GM19397 (cell line): Measurements from ENCODE around the gene RFWD3.
A peak's percentile ranks its signal among the peaks of the same experiment; 100 is the strongest.

Experiments
- ATAC-seq: cut with Tn5 transposase; IDR thresholded peaks from one replicate; pipeline ENCODE4 v1.9.1; 2021; ENCODE audit warnings: mild to moderate bottlenecking, moderate library complexity; ENCODE audit not compliant: unreplicated experiment

Gene RFWD3, protein sequence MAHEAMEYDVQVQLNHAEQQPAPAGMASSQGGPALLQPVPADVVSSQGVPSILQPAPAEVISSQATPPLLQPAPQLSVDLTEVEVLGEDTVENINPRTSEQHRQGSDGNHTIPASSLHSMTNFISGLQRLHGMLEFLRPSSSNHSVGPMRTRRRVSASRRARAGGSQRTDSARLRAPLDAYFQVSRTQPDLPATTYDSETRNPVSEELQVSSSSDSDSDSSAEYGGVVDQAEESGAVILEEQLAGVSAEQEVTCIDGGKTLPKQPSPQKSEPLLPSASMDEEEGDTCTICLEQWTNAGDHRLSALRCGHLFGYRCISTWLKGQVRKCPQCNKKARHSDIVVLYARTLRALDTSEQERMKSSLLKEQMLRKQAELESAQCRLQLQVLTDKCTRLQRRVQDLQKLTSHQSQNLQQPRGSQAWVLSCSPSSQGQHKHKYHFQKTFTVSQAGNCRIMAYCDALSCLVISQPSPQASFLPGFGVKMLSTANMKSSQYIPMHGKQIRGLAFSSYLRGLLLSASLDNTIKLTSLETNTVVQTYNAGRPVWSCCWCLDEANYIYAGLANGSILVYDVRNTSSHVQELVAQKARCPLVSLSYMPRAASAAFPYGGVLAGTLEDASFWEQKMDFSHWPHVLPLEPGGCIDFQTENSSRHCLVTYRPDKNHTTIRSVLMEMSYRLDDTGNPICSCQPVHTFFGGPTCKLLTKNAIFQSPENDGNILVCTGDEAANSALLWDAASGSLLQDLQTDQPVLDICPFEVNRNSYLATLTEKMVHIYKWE

DNA sequence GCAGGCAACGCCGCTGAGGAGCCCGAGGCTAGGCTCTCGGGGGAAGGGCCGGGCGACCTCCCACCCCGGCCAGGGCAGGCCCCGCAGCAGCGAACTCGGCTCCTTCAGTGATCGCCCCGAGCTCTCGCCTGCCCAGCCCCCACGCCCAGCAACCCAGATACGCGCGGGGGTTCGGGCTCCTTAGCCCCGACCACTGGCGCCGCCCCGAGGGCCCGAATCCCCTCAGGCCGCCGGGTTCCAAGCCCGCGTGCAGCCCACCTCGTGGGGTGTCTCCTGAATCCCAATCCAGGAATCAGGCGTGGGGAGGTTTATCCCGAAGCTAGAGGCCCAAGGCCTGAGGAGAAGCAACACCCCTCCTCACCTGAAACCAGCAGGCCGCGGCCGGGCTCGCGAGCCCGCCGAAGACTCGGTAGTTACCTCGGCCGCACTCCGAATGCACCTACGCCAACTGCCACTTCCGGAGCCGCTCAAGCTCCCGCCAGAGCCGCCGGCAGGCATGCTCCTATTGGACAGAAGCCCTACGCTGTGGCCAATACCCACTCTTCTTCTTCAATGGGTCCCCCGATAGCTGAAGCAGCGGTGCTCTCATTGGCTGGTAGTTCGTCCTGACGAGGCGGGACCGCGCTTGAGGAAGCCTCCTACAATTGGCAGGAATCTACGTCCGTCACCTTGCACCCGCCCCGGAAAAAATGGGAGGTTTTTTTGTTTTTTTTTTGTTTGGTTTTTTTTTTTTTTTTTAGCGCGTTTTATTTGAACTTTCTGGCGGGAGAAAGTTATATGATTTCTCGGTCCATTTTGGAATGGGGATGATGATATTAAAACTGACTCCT lies at the start of gene RFWD3:
RFWD3 (minus strand) TSS at position 453 of the 830 bp plus-strand sequence. CDS start 5,428 bp downstream, outside the sequence.
- ATAC-seq, result peak; percentile 100

- ATAC-seq, result no peak
Observed at GRCh38 chr16:74716355-74716754, 49.7 kb upstream of the RFWD3 start.

- no peak for ATAC-seq
Observed at GRCh38 chr16:74713876-74714275, 47.2 kb upstream of the RFWD3 start.

GRCh38 chr16:74713325-74713724 lies 46.6 kb upstream of the RFWD3 start:
- no peak for ATAC-seq

GRCh38 chr16:74711938-74712337 lies 45.3 kb upstream of the RFWD3 start:
- ATAC-seq, result no peak

- ATAC-seq, result no peak
Observed at GRCh38 chr16:74710401-74710800, 43.7 kb upstream of the RFWD3 start.

GRCh38 chr16:74709441-74709877 lies 42.8 kb upstream of the RFWD3 start:
- ATAC-seq, result peak; percentile 85

GRCh38 chr16:74700438-74701225 lies 34.0 kb upstream of the RFWD3 start, which contains the start of gene MLKL:
MLKL (minus strand) TSS chr16:74700862; CDS start chr16:74695757, 5,105 bp downstream.
- peak; percentile 51 for ATAC-seq

DNA sequence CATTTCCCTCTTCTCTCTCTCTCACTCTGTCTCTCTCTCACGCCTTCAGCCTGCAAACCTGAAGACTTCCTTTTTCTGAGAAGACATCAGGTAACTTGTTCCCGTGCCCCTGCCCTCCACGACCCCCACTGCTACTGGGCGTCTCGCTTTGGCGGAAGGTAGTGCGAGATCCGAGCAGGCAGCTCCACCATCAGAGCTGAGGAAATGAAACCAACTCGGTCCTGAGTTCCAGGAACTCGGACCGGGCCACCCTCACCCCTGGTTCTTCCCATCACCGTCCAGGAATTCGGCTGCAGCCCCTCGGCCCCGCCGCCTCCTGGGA lies 33.4 kb upstream of the RFWD3 start:
- ATAC-seq, result peak; percentile 16

GRCh38 chr16:74699666-74700065 lies 33.0 kb upstream of the RFWD3 start:
- no peak for ATAC-seq

DNA sequence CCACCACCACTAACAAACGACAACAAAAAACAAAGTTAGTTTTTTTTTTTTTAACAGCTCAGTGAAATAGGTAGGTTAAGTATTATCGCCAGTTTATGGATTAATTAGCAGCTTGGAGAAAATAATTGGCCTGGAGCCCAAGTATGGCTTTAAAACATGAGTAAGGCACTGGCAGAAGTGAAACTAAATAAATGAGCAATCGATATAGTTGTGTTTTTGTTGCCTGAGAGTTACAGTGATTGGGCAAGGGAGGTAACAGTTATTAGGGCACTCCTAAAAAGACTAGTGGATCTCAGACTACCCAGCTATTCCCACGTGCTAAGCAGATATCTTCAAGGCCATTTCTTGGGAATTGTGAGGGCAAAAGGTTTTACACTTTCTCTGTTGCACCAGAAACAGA lies 31.5 kb upstream of the RFWD3 start:
- ATAC-seq, result no peak

GRCh38 chr16:74695450-74696422 lies 29.1 kb upstream of the RFWD3 start:
- peak; percentile 77 for ATAC-seq

DNA sequence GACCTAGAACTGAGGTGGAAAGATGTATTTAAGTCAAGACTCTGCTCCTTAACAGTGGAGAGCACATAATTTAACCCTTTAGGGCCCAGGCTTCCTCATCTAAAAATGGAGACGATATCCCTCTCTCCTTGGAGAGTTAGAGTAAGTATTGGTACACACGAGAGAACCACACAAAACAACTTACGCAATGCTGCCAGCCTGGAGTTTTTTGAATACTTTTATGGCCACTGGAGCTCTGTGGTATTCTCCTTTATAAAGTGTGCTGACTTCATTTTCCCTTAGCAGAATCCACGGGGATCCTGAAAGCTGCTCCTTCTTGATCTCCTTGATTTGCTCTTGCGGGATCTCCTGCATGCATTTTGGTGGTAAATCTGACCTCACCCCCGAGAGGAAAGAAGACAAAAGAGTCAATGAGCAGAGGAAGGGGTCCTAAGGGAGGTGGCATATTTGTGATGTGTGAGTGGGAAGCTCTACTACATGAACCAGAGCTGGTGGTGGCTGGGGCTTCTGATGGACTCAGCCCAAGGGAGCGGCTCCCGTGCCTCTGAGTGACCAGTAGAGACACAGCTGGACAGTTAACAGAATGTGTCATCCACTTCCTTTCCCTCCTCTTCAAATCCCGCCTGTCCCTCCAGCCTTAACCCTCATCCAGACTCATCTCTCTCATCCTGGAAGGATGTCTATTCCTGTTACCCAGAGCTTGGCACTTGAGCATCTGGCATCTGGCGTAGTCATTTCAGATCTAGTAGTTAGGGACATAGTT lies 24.6 kb upstream of the RFWD3 start:
- no peak for ATAC-seq

DNA sequence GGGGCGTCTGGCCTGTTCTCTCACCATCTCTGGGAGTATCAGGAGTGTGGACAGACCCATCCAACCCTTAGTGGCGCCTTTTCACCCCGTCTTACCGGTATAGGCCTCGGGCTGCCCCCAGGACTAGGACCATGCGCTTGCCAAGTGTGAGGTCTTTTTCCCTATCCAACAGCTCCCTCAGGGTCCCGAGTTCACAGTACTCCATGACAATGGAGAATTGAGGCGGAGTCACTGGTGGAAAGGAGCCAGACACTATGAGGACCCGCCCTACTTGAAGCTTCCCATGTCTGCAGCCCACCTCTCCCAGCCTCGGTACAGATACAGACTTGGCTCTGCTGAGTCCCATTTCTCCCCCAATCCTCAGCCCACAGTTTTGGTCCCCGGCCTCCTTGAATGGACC lies 15.9 kb upstream of the RFWD3 start:
- ATAC-seq, result no peak

GRCh38 chr16:74680681-74681080 lies 14.0 kb upstream of the RFWD3 start:
- ATAC-seq, result no peak

- ATAC-seq, result no peak
Observed at GRCh38 chr16:74679983-74680382, 13.3 kb upstream of the RFWD3 start.

DNA sequence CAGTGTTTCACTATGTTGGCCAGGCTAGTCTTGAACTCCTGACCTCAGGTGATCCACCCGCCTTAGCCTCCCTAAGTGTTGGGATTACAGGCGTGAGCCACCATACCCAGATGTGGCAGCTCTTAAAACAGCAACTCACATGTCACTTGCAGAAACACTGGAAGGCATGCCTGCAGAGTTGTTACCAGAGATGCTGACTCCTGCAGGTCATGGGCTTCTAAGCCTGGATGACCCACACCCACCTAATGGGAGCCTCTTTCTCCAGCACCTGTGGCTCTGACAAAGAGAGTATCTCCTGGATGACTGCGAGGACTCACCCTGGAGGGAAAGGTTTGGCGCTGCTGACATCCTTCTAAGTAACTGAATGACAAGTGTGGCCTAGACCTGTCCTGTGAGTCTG lies 11.2 kb upstream of the RFWD3 start:
- ATAC-seq, result no peak

GRCh38 chr16:74673876-74674275 lies 7.2 kb upstream of the RFWD3 start:
- ATAC-seq, result no peak
